Measurements from ENCODE around the gene KIAA1328. TPM values are rescaled to one million over a fixed set of nuclear protein-coding genes. Genes with fewer than 3 reads are reported as not detected.

KIAA1328 gene
- total RNA-seq, 4 donors from 2014 or later: 2.3 to 18.7 (median 5.8) TPM

DNA sequence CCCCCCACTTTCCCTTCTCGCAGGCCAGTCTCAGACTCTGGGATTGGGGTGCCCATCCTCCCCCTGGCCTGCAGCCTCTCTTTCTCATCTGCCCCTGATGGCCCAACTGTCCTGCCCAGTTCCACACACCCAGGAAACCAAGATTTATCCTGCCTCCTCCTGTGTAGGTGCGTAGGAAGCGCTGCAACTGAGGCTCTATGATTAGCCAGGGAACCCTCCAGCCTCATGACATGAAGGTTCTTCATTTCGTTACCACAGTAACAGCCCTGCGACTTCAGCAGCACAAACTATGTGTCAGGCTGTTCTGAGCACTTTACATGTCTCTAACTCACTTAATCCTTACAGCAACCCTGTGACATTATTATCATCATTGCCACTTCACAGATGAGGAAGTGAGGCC lies 430.8 kb downstream of the KIAA1328 start:
- H3K27me3 ChIP-seq: peaks cover 0 to 91% (median 0%) of the 10 kb centered on the region in 4 donors
- H3K4me1 ChIP-seq: peaks cover 0 to 1% (median 0%) of the 10 kb centered on the region in 3 donors
- intact Hi-C loops (cut with DNase I): no loop called here
- H3K4me3 ChIP-seq: no peak overlapping the region
- H3K9me3 ChIP-seq: no peaks in the 10 kb centered on the region
- no peaks in the 10 kb centered on the region for H3K36me3 ChIP-seq
- 63 to 75% methylated on average over 3 to 5 of the region's 5 CpGs for WGBS, 2 donors
- DNase-seq: no peak
- TF ChIP-seq POLR2A (IDR thresholded peaks at IDR 0.05): no peak
- H3K27ac ChIP-seq: no peak overlapping the region

GRCh38 chr18:37260367-37261093 lies 431.6 kb downstream of the KIAA1328 start:
- Histone ChIP-seq H3K4me1 (no peaks in the 10 kb centered on the region), H3K27ac (no peak overlapping the region), H3K27me3 (peaks cover 0 to 86% (median 0%) of the 10 kb centered on the region in 4 donors), H3K9me3 (no peaks in the 10 kb centered on the region), H3K36me3 (no peaks in the 10 kb centered on the region), H3K4me3 (no peak overlapping the region)
- no peak for TF ChIP-seq POLR2A (IDR thresholded peaks at IDR 0.05)
- no peak for TF ChIP-seq CTCF (IDR thresholded peaks at IDR 0.05)
- intact Hi-C loops (cut with DNase I): no loop called here
- WGBS, 2 donors: 64 to 65% methylated on average over 9 to 10 of the region's 10 CpGs
- DNase-seq: no peak

DNA sequence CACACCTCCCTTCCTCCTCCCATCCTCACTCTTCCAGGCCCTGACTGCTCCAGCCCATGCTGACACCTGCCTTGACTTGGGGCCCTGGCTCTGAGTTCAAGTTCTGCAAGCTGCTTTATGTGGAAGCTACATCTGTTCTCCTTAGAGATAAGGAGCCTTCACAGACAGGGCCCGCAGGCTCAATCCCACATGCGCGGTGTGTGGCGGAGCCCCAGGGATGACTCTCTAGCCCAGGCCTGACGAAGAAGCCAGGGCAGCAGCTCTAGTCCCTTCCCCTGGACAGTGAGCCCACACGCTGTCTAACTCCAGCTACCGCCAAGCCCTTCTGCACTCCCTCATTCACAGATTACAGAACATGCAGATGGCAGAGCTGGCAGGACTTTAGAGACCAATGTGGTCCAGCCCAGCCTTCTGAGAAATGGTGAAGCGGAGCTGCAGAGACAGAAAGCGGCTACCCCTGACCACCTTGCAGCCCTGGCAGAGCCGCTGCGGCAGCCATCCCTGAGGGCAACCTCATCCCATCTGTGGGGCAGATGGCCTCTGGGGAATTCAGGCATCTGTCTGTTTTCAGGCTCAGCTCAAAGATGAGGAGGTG lies 432.4 kb downstream of the KIAA1328 start:
- Histone ChIP-seq H3K9me3 (no peaks in the 10 kb centered on the region), H3K27me3 (peaks cover 0 to 86% (median 0%) of the 10 kb centered on the region in 4 donors), H3K27ac (no peak overlapping the region), H3K4me3 (no peak overlapping the region), H3K4me1 (no peaks in the 10 kb centered on the region), H3K36me3 (no peaks in the 10 kb centered on the region)
- DNase-seq: no peak
- intact Hi-C loops (cut with DNase I): no loop called here
- 76 to 85% methylated on average over 4 of the region's 11 CpGs for WGBS, 2 donors
- no peak for TF ChIP-seq CTCF (IDR thresholded peaks at IDR 0.05)
- no peak for TF ChIP-seq POLR2A (IDR thresholded peaks at IDR 0.05)

- WGBS, 2 donors: 63 to 81% methylated on average over 3 of the region's 8 CpGs
Measured at GRCh38 chr18:37261988-37262387, 433.1 kb downstream of the KIAA1328 start.

GRCh38 chr18:37264956-37265355 lies 436.0 kb downstream of the KIAA1328 start:
- Histone ChIP-seq H3K4me3 (no peak overlapping the region), H3K4me1 (no peaks in the 10 kb centered on the region), H3K27ac (no peak overlapping the region), H3K9me3 (no peaks in the 10 kb centered on the region), H3K36me3 (no peaks in the 10 kb centered on the region), H3K27me3 (peaks cover 0 to 60% (median 0%) of the 10 kb centered on the region in 4 donors)
- TF ChIP-seq CTCF (IDR thresholded peaks at IDR 0.05) (no peak), POLR2A (IDR thresholded peaks at IDR 0.05) (no peak)
- DNase-seq: no peak
- 72 to 88% methylated on average over 14 of the region's 14 CpGs for WGBS, 2 donors
- intact Hi-C loops (cut with DNase I): no loop called here

More at GRCh38 chr18:37261988-37262387, 433.1 kb downstream of the KIAA1328 start:
- intact Hi-C loops (cut with DNase I): no loop called here
- Histone ChIP-seq H3K9me3 (no peaks in the 10 kb centered on the region), H3K27ac (no peak overlapping the region), H3K36me3 (no peaks in the 10 kb centered on the region), H3K27me3 (peaks cover 0 to 86% (median 0%) of the 10 kb centered on the region in 4 donors), H3K4me3 (no peak overlapping the region), H3K4me1 (no peaks in the 10 kb centered on the region)
- DNase-seq: no peak
- TF ChIP-seq POLR2A (IDR thresholded peaks at IDR 0.05): no peak
- no peak for TF ChIP-seq CTCF (IDR thresholded peaks at IDR 0.05)

Measured in esophagus squamous epithelium (tissue), 5 donors.